Left ventricle myocardium inferior (tissue), 1 donor: ENCODE measurements around the gene CPE. TPM values are rescaled to one million over a fixed set of nuclear protein-coding genes. Genes with fewer than 3 reads are reported as not detected.
A peak's percentile ranks its signal among the peaks of the same experiment; 100 is the strongest.
"Not testable (repeated sequence)": the region's sequence is repeated elsewhere in the genome, so short reads cannot be mapped to it uniquely, and the experiment has no call there.

ENCODE experiments used
- DNase-seq: peaks from one replicate; pipeline ENCODE4 v3.0.0-alpha.2; 2020
- H3K27ac ChIP-seq: fragments of 200-600 bp; replicated peaks from 2 replicates; pipeline ENCODE4 v1.8.0; 2021
- H3K27me3 ChIP-seq: fragments of 200-600 bp; 2 replicates; pipeline ENCODE4 v1.8.0; 2021; ENCODE audit warnings: low read depth
- H3K36me3 ChIP-seq: fragments of 200-600 bp; 2 replicates; pipeline ENCODE4 v1.8.0; 2021
- H3K4me1 ChIP-seq: fragments of 200-600 bp; 2 replicates; pipeline ENCODE4 v1.8.0; 2021
- H3K4me3 ChIP-seq: fragments of 200-600 bp; 2 replicates; pipeline ENCODE4 v1.8.0; 2021; ENCODE audit warnings: mild to moderate bottlenecking, moderate library complexity
- H3K9me3 ChIP-seq: fragments of 200-600 bp; replicated peaks from 2 replicates; pipeline ENCODE4 v1.8.0; 2021
- CTCF ChIP-seq: fragments of 200-600 bp; IDR thresholded peaks from 2 replicates; pipeline ENCODE4 v1.8.0; 2021; ENCODE audit warnings: antibody characterized with exemption, mild to moderate bottlenecking, borderline replicate concordance
- intact Hi-C: fragments of 100-400 bp; cut with micrococcal nuclease; formaldehyde crosslinking; loops from one replicate; pipeline ENCODE4 v1.11.0; 2022
- total RNA-seq: library from RNA; stranded (reverse); fragmentation: NEBNext Ultra II Directional; extraction: Animal tissue kit (Norgen Biotek cat#: 25700); gene quantifications from one replicate; pipeline ENCODE4 v1.2.1, GENCODE V29; 2021
- donor health status: DM: no; HTN: yes; CAD: no; lungs with severe emphysema.

CPE gene
- total RNA-seq, 1 donor from 2014 or later = 43.2 TPM

GRCh38 chr4:165481053-165481835, 102.4 kb downstream of the CPE start:
- intact Hi-C loops = no loop called here
- Histone ChIP-seq H3K4me3 (no peak overlapping the region), H3K36me3 (no peaks in the 10 kb centered on the region), H3K27ac (no peak overlapping the region), H3K4me1 (no peaks in the 10 kb centered on the region), H3K27me3 (no peaks in the 10 kb centered on the region), H3K9me3 (no peaks in the 10 kb centered on the region)
- TF ChIP-seq CTCF = no peak
- DNase-seq = no peak

- Histone ChIP-seq H3K9me3 (no peaks in the 10 kb centered on the region), H3K4me1 (peaks cover 4% of the 10 kb centered on the region), H3K27ac (no peak overlapping the region), H3K4me3 (no peak overlapping the region), H3K27me3 (peaks cover 3% of the 10 kb centered on the region), H3K36me3 (no peaks in the 10 kb centered on the region)
- TF ChIP-seq CTCF = no peak
- intact Hi-C loops = no loop called here
- DNase-seq = no peak
Observed at GRCh38 chr4:165489786-165490185, 111.0 kb downstream of the CPE start.

GRCh38 chr4:165492583-165492982, 113.8 kb downstream of the CPE start:
- H3K27me3 ChIP-seq, H3K4me3 ChIP-seq, H3K36me3 ChIP-seq, H3K9me3 ChIP-seq, DNase-seq, intact Hi-C loops, H3K27ac ChIP-seq, H3K4me1 ChIP-seq: not testable (repeated sequence)

- H3K27ac ChIP-seq = no peak overlapping the region
- intact Hi-C loops = no loop called here
- H3K36me3 ChIP-seq = no peaks in the 10 kb centered on the region
- H3K4me1 ChIP-seq = peaks cover 4% of the 10 kb centered on the region
- H3K9me3 ChIP-seq = no peaks in the 10 kb centered on the region
- TF ChIP-seq CTCF = peak; percentile 77
- peak; percentile 62 for DNase-seq
- peaks cover 3% of the 10 kb centered on the region for H3K27me3 ChIP-seq
- peak overlapping the region; percentile 32 for H3K4me3 ChIP-seq
Observed at GRCh38 chr4:165493359-165493758, 114.6 kb downstream of the CPE start.

- intact Hi-C loops = no loop called here
- Histone ChIP-seq H3K9me3 (no peaks in the 10 kb centered on the region), H3K4me1 (peaks cover 4% of the 10 kb centered on the region), H3K4me3 (no peak overlapping the region), H3K36me3 (no peaks in the 10 kb centered on the region), H3K27me3 (peaks cover 5% of the 10 kb centered on the region), H3K27ac (peak overlapping the region; percentile 3)
- TF ChIP-seq CTCF = no peak
- DNase-seq = no peak
Observed at GRCh38 chr4:165502916-165503907, 124.4 kb downstream of the CPE start.

- intact Hi-C loops = no loop called here
- DNase-seq = no peak
- Histone ChIP-seq H3K4me1 (peaks cover 4% of the 10 kb centered on the region), H3K36me3 (no peaks in the 10 kb centered on the region), H3K4me3 (no peak overlapping the region), H3K27ac (no peak overlapping the region), H3K27me3 (peaks cover 5% of the 10 kb centered on the region), H3K9me3 (no peaks in the 10 kb centered on the region)
- no peak for TF ChIP-seq CTCF
Observed at GRCh38 chr4:165504184-165504583, 125.4 kb downstream of the CPE start.
